ENCODE data around the gene PEX14. TPM values are rescaled to one million over a fixed set of nuclear protein-coding genes. Genes with fewer than 3 reads are reported as not detected.

PEX14 gene
- polyA plus RNA-seq, 1 donor (not counting 4 experiments of a cell fraction or from before 2014, with no cell fraction given) = 8.4 TPM

DNA sequence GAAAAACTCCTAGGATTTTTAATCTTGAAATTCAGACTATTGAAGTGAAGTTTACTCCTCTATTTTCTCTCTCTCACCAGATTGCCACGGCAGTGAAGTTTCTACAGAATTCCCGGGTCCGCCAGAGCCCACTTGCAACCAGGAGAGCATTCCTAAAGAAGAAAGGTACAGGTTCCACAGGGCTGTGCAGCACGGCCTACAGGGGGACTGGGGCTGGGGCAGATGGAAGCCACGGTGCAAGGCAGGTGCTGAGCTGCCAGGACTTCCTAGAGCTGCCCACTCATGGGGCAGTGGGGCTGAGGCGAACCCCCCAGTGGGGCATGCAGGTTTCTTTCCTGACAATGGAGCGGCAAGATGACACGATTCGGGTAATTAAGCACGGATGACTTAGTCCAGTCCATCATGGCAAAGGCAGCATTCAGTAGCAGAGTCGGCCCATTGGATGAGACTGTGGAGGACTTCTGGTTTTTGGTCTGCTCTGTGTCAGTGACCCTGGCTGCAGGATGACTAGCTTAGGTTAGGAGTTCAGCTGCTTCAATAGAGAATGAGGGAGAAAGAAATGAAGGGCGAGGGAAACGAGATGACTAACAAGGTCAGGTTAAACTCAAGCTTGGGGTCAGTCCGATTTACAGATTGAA, 61.5 kb downstream of the PEX14 start:
- Histone ChIP-seq H3K36me3 (ENCODE audit: control insufficient read depth in 2 of 2, extremely low read depth in 1 of 2, insufficient read depth in 2 of 2, low read length in 2 of 2) (peaks cover 11 to 17% of the 10 kb centered on the region in 2 experiments), H2AFZ (ENCODE audit: control insufficient read depth, low read length) (no peak overlapping the region), H3K4me1 (ENCODE audit: control insufficient read depth, extremely low read depth, insufficient read depth, low read length) (no peaks in the 10 kb centered on the region), H3K27ac (ENCODE audit: control insufficient read depth, insufficient read depth, low read length) (no peak overlapping the region), H4K20me1 (ENCODE audit: control insufficient read depth, extremely low read depth, insufficient read depth, low read length) (no peaks in the 10 kb centered on the region), H3K79me2 (ENCODE audit: control insufficient read depth, insufficient read depth, low read length) (peaks cover 13% of the 10 kb centered on the region), H3K4me2 (ENCODE audit: control insufficient read depth, extremely low read depth, insufficient read depth, low read depth, low read length) (no peak overlapping the region), H3K9me1 (ENCODE audit: control insufficient read depth, extremely low read depth, insufficient read depth, low read length) (peaks cover 3% of the 10 kb centered on the region), H3K9me3 (ENCODE audit: control insufficient read depth, low read depth, low read length) (no peaks in the 10 kb centered on the region), H3K4me3 (ENCODE audit: control insufficient read depth in 2 of 3, extremely low read depth in 1 of 3, insufficient read depth in 2 of 3, low read depth in 1 of 3, low read length in 3 of 3) (no peak overlapping the region), H3K9ac (ENCODE audit: control insufficient read depth, extremely low read depth, insufficient read depth, low read length) (no peak overlapping the region), H3K27me3 (ENCODE audit: control insufficient read depth, extremely low read depth, insufficient read depth, low read length) (no peaks in the 10 kb centered on the region)
- FAIRE-seq (no peak), DNase-seq (ENCODE audit: low read depth, low spot score) (no peak)
- dilution Hi-C loops (cut with MboI; ENCODE audit: extremely low pct_ligation_motif_present, low sequenced_read_pairs) = no loop called here
- TF ChIP-seq EZH2 (IDR thresholded peaks at IDR 0.05; ENCODE audit: low read length) (no peak), CTCF (optimal IDR thresholded peaks at IDR 0.05 in 1 of 3, IDR thresholded peaks at IDR 0.05 in 1 of 3, conservative IDR thresholded peaks at IDR 0.05 in 1 of 3; ENCODE audit: extremely low read depth in 1 of 3, insufficient read depth in 2 of 3, low read length in 3 of 3) (no peak)

- Histone ChIP-seq H3K27ac (ENCODE audit: control insufficient read depth, insufficient read depth, low read length) (no peak overlapping the region), H4K20me1 (ENCODE audit: control insufficient read depth, extremely low read depth, insufficient read depth, low read length) (no peaks in the 10 kb centered on the region), H3K4me2 (ENCODE audit: control insufficient read depth, extremely low read depth, insufficient read depth, low read depth, low read length) (no peak overlapping the region), H3K4me1 (ENCODE audit: control insufficient read depth, extremely low read depth, insufficient read depth, low read length) (no peaks in the 10 kb centered on the region), H3K4me3 (ENCODE audit: control insufficient read depth in 2 of 3, extremely low read depth in 1 of 3, insufficient read depth in 2 of 3, low read depth in 1 of 3, low read length in 3 of 3) (no peak overlapping the region), H3K36me3 (ENCODE audit: control insufficient read depth in 2 of 2, extremely low read depth in 1 of 2, insufficient read depth in 2 of 2, low read length in 2 of 2) (peaks cover 15 to 21% of the 10 kb centered on the region in 2 experiments), H3K9me1 (ENCODE audit: control insufficient read depth, extremely low read depth, insufficient read depth, low read length) (peaks cover 3% of the 10 kb centered on the region), H3K9me3 (ENCODE audit: control insufficient read depth, low read depth, low read length) (no peaks in the 10 kb centered on the region), H2AFZ (ENCODE audit: control insufficient read depth, low read length) (no peak overlapping the region), H3K79me2 (ENCODE audit: control insufficient read depth, insufficient read depth, low read length) (peaks cover 11% of the 10 kb centered on the region), H3K27me3 (ENCODE audit: control insufficient read depth, extremely low read depth, insufficient read depth, low read length) (no peaks in the 10 kb centered on the region), H3K9ac (ENCODE audit: control insufficient read depth, extremely low read depth, insufficient read depth, low read length) (no peak overlapping the region)
- FAIRE-seq (no peak), DNase-seq (ENCODE audit: low read depth, low spot score) (no peak)
- TF ChIP-seq EZH2 (IDR thresholded peaks at IDR 0.05; ENCODE audit: low read length) (no peak), CTCF (optimal IDR thresholded peaks at IDR 0.05 in 1 of 3, IDR thresholded peaks at IDR 0.05 in 1 of 3, conservative IDR thresholded peaks at IDR 0.05 in 1 of 3; ENCODE audit: extremely low read depth in 1 of 3, insufficient read depth in 2 of 3, low read length in 3 of 3) (no peak)
- dilution Hi-C loops (cut with MboI; ENCODE audit: extremely low pct_ligation_motif_present, low sequenced_read_pairs) = no loop called here
These were observed 62.5 kb downstream of the PEX14 start for GRCh38 chr1:10537082-10537766.

Data from keratinocyte (primary cell).